Activated naive CD4-positive, alpha-beta T cell treated with anti-CD3 and anti-CD28 coated beads, Interleukin-2, amount 50 U/mL, for 72 hours (primary cell): ENCODE results near the gene FTL. TPM values are rescaled to one million over a fixed set of nuclear protein-coding genes. Genes with fewer than 3 reads are reported as not detected.

ENCODE experiments used
- ATAC-seq, 2 donors: fragments of 150-1000 bp; cut with Tn5 transposase; 2 replicates each; pipeline ENCODE4 v1.10.0; 2021; ENCODE audit warnings: mild to moderate bottlenecking in 2 of 2, moderate library complexity in 2 of 2
- DNase-seq, 2 donors: peaks; one replicate each; pipeline ENCODE4 v3.0.0; 2021 to 2022; ENCODE audit warnings: low spot score in 2 of 2
- H3K27ac Mint-ChIP-seq, 2 donors: one replicate each; pipeline ENCODE4 v1.8.0; 2022; ENCODE audit warnings: mild to moderate bottlenecking in 2 of 2, mixed read lengths in 2 of 2
- H3K36me3 Mint-ChIP-seq, 2 donors: one replicate each; pipeline ENCODE4 v1.8.0; 2022; ENCODE audit warnings: mixed read lengths in 2 of 2
- H3K9me3 Mint-ChIP-seq, 2 donors: one replicate each; pipeline ENCODE4 v1.8.0; 2022; ENCODE audit warnings: mixed read lengths in 2 of 2
- total RNA-seq, 2 donors: library from RNA; stranded (reverse); gene quantifications; one replicate each; pipeline ENCODE4 v1.2.3, GENCODE V29; 2022

Gene FTL
- total RNA-seq, 2 donors from 2014 or later, result 1,148 to 2,898 TPM

DNA sequence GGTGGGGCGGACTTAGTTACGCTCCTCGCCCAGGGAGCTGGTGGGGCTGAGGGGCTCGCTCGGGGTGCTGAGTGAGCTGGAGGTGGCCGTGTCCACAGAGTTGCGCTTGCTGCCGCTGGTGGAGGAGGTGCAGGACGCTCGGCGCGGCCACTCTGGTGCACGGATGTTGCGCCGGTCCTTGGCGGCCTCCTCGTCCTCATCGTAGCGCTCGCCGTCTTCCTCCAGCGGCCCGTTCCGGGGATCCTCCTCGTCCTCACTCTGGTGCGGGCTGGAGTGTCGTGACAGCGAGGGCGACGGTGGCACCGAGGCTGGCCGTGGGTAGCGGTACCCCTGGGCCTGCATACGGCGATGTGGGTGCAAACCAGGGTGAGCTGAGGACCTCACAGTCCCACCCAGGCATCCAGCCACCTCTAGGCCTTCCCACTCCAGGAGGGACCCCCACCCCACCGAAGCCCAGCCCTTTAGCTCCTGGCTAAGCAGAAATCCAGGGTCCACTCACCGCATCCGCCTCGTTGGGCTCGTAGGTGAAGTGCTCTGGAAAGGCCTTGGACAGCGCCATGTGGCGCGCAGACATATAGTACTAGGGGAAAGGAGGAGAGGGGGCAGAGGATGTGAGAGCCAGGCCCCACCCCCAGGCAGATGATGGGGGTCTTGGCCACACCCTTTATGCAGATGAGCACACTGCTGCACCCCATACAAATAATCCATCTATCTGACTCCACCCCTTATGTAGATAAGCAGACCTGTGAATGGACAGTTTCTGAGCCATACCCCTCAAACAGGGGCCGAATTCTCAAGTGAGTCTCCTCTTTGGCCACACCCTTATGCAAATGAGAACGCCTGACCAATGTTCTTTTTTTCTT is 4.4 kb downstream of the FTL start:
- peaks cover 19 to 22% of the 10 kb centered on the region in 2 donors for H3K36me3 Mint-ChIP-seq
- ATAC-seq (peak in 1 of 2 donors; percentile 7), DNase-seq (no peak)
- peak overlapping the region; percentile 44 to 96 for H3K27ac Mint-ChIP-seq
- H3K9me3 Mint-ChIP-seq, result no peaks in the 10 kb centered on the region

DNA sequence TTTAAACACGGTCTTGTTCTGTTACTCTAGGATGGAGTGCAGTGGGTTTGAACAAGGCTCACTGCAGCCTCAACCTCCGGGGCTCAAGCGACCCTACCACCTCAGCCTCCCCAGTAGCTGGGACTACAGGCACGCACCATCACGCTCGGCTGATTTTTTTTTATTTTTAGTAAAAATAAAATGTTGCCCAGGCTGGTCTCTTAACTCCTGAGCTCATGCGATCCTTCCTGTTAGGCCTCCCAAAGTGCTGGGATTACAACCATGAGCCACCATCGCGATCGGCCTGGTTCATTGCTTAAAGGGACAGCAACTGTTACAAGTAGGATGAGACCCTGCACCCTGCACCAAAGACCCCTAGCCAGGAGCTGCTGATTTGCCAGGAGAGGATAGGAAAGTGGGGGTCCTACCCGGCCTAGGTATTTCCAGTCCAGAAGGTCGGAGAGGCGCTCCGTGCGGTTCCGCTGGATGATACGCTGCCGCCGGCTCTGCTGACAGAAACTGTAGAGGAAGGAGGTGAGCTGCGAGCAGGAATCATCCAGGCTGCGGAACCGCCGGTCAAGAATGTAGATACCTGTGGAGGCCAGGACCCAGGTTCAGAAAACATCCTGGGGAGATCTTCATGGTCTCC is 5.1 kb downstream of the FTL start:
- no peak for DNase-seq
- Mint-ChIP-seq H3K36me3 (peaks cover 17 to 21% of the 10 kb centered on the region in 2 donors), H3K27ac (peak overlapping the region in 1 of 2 donors; percentile 44), H3K9me3 (no peaks in the 10 kb centered on the region)
- ATAC-seq, result no peak

DNA sequence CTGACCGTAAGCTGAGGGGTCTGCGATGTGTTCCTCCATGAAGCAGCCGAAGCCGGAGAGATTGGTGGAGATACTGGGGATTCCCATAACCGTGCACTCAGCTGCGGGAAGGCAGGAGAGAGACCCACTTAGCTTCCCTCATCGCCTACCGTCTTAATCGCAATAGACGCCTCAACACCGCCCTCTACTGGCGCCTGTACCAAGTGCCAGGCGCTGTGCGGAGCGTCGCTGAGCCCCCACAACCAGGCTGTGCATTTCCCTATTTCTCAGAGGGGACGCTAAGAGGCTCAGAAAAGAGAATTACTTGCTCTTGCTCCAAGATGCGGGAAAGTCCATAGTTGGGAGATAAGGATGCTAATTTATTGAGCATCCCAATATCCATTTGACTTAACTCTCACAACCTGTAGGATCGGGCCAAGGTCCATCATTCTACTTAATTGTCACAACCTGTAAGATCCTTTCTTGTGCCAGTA is 5.8 kb downstream of the FTL start:
- DNase-seq (peak; percentile 75 to 85), ATAC-seq (peak; percentile 47 to 60)
- Mint-ChIP-seq H3K36me3 (peaks cover 10 to 14% of the 10 kb centered on the region in 2 donors), H3K9me3 (no peaks in the 10 kb centered on the region), H3K27ac (no peak overlapping the region)

DNA sequence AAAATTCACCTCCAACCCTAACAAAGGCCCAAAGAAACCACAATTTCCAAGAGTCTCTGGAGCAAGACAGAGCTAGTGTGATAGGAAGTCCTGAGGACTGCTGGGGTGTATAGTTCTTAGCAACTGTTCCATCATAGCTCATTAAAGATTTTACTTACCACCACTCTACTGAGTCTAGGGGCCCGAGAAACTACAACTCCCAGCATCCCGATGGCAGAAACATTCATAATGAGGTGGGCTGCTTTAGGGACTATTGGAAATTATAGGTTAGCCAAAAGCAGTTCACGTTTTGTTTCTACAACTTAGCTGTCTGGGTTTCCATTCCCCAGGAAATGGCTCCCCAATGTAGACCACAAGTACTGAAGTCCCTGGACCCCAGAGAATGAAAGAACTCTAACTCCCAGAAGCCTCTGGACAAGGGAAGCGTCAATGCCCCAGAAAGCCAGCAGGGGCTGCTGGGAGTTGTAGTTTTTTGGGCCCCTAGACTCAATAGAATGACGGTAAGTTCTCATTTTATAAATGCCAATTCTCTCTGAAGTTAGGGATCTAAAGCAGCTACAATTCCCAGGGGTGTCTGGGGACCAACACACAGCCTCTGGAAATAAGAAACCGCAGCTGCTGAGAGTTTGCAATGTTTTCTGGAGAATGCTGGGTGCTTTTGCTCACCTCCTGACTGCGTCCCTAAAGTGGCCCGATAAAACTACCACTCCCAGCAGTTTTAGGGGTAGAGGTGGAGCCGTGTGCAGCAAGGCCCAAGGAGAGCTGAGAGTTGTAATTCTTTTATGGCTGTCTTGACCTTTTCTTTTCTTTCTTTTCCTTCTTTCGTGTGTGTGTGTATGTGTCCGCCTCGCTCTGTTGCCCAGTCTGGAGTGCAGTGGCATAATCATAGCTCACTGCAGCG is 11.1 kb downstream of the FTL start:
- DNase-seq, result no peak
- Mint-ChIP-seq H3K36me3 (peaks cover 6 to 20% of the 10 kb centered on the region in 2 donors), H3K27ac (no peak overlapping the region), H3K9me3 (no peaks in the 10 kb centered on the region)
- ATAC-seq, result peak in 1 of 2 donors; percentile 68

DNA sequence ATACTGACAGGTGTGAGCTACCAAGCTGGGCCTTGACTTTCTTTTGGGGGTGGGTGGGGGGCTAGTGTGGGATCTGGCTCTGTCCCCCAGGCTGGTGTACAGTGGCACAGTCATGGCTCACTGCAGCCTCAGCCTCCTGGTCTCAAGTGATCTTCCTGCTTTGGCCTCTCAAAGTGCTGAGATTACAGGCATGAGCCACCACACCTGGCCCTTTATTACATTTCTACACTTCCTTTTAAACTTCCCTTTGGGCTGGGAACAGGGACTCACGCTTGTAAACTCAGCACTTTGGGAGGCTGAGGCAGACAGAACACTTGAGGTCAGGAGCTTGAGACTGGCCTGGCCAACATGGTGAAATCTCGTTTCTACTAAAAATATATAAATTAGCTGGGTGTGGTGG is 12.0 kb downstream of the FTL start:
- no peak for ATAC-seq
- peaks cover 6 to 24% of the 10 kb centered on the region in 2 donors for H3K36me3 Mint-ChIP-seq
- H3K9me3 Mint-ChIP-seq, result no peaks in the 10 kb centered on the region
- DNase-seq, result no peak
- no peak overlapping the region for H3K27ac Mint-ChIP-seq

DNA sequence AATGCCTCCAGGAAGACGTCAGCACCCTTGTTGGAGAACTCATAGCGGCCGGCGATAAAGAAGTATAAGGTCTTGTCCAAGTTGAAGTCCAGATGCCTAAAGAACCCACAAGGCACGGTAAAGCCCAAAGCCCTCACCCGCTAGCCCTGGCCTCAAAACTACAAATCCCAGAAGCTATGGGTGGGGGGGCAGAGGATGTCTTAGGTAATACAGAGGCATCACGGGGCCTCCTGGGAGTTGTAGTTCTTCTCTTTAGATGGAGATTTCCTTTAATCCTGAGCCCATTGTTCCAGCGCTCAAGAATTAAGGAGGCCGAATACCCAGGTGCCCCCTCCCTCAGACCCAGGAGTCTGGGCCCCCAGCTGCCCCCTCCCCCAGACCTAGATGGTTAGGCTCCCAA is 17.2 kb downstream of the FTL start:
- Mint-ChIP-seq H3K36me3 (peaks cover 6 to 21% of the 10 kb centered on the region in 2 donors), H3K9me3 (no peaks in the 10 kb centered on the region)

DNA sequence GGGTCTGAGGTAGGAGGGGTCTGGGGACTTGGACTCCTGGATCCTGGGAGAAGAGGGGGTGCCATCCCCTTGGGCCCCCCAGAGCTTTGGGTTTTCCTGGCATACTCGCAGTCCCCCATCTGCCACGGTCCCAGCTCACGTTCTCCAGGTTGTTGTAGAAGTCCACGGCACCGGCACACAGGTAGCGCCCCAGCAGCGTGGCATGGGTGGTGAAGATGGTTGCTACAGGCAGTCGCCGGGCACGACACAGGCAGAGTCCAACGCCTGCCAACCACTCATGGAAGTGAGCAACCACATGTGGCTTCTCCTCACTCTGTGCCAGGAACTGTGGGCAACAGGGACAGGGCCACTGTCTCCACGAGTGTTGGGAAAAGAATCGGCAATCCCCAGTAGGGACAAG is 20.6 kb downstream of the FTL start:
- DNase-seq, result no peak
- no peak overlapping the region for H3K27ac Mint-ChIP-seq
- H3K9me3 Mint-ChIP-seq, result no peaks in the 10 kb centered on the region
- no peak for ATAC-seq
- H3K36me3 Mint-ChIP-seq, result peaks cover 0 to 23% of the 10 kb centered on the region in 2 donors

More for the DNA sequence above, 17.2 kb downstream of the FTL start:
- H3K27ac Mint-ChIP-seq, result no peak overlapping the region
- DNase-seq, result no peak
- no peak for ATAC-seq

DNA sequence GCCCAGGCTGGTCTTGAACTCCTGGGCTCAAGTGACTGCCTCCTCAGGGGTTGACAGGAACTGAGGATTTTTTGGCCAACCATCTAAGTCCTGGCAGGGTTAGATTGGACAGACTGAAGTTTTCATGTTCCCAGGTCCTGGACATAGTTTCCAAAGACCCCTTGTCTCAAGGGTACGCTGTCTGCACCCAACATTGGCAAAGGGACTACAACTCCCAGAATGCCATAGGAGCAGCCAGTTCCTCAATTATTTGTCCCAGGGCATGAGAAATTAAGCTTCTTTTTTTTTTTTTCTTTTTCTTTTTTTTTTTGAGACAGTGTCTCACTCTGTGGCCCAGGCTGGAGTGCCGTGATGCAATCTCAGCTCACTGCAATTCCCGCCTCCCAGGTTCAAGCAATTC is 21.1 kb downstream of the FTL start:
- Mint-ChIP-seq H3K36me3 (peaks cover 0 to 23% of the 10 kb centered on the region in 2 donors), H3K27ac (no peak overlapping the region), H3K9me3 (no peaks in the 10 kb centered on the region)
- DNase-seq, result no peak
- no peak for ATAC-seq

DNA sequence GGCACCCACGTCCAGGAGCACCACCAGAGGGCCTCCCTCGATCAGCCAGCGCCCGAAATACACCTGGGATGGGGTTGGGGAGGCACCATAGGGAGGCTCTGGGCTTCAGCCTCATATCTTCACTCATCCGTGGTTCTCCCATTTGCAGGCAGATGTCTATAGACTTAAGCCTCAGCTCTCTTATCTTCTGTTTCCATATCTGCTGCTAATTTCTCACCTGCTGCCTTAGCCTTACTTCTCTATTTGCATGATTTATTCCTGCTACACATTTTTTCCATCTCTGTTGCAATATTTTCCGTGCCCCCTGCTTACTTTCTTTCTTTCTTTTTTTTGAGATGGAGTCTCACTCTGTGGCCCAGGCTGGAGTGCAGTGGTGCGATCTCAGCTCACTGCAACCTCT is 22.2 kb downstream of the FTL start:
- Mint-ChIP-seq H3K9me3 (no peaks in the 10 kb centered on the region), H3K36me3 (peaks cover 0 to 21% of the 10 kb centered on the region in 2 donors), H3K27ac (peak overlapping the region in 1 of 2 donors; percentile 16)
- DNase-seq (no peak), ATAC-seq (peak; percentile 19 to 30)

DNA sequence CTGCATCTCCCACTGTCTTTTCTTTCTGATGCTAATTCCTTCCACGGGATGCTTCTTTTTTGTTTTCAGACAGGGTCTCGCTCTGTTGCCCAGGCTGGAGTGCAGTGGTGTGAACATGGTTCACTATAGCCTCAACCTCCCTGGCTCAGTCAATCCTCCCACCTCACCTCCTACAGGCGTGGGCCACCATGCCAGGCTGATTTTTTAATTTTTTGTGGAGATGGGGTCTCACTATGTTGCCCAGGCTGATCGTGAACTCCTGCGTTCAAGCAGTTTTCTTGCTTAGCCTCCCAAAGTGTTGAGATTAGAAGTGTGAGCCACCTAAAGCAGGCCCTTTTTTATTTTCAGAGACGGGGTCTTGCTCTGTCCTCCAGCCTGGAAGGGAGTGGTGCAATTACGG is 23.2 kb downstream of the FTL start:
- DNase-seq (no peak), ATAC-seq (no peak)
- H3K9me3 Mint-ChIP-seq, result no peaks in the 10 kb centered on the region
- peaks cover 0 to 28% of the 10 kb centered on the region in 2 donors for H3K36me3 Mint-ChIP-seq
- H3K27ac Mint-ChIP-seq, result peak overlapping the region; percentile 1 to 16

DNA sequence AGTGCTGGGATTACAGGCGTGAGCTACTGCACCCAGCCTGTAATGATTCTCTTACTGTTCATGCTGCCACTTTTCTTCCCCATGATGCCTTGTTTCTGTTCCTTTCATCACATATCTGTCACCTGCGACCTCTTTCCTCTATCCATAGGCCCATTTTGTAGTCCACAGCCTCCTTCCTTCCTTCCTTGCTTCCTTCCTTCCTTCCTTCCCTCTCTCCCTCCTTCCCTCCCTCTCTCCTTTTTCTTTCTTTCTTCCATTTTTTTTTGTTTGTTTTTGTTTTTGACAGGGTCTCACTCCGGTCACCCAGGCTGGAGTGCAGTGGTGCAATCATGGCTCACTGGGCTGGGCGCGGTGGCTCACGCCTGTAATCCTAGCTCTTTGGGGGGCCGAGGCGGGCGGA is 23.8 kb downstream of the FTL start:
- no peak for ATAC-seq
- no peak for DNase-seq
- peaks cover 5 to 32% of the 10 kb centered on the region in 2 donors for H3K36me3 Mint-ChIP-seq
- no peaks in the 10 kb centered on the region for H3K9me3 Mint-ChIP-seq
- no peak overlapping the region for H3K27ac Mint-ChIP-seq

DNA sequence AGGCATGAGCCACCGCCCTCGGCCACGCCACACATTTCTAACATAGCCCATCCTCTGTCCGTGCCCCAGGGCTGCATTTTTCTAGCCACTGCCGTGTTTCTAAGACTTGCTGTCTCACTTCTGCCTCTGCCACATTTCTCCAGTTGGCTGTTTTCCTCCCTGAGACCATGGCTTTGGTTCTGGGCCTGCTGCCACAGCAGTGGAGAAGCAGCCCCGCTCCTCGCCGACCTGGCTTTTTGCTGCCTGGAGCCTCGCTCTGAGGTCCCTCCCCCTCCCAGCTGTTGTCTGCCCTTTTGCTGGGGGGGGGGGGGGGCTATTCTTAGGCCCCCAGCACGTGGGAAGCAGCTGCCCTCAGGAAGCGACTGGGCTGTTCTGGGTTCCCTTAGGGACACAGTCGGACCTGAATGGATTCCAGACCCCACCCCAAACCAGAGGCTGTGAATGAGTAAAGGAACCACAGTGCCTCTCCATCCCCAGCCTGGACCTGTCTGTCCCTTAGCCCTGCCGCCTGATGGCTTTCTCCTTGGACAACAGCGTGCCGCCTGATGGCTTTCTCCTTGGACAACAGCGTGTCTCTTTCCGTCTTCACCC is 24.7 kb downstream of the FTL start:
- no peak for ATAC-seq
- DNase-seq, result no peak
- peak overlapping the region; percentile 20 to 90 for H3K27ac Mint-ChIP-seq
- no peaks in the 10 kb centered on the region for H3K9me3 Mint-ChIP-seq
- H3K36me3 Mint-ChIP-seq, result peaks cover 13 to 38% of the 10 kb centered on the region in 2 donors

DNA sequence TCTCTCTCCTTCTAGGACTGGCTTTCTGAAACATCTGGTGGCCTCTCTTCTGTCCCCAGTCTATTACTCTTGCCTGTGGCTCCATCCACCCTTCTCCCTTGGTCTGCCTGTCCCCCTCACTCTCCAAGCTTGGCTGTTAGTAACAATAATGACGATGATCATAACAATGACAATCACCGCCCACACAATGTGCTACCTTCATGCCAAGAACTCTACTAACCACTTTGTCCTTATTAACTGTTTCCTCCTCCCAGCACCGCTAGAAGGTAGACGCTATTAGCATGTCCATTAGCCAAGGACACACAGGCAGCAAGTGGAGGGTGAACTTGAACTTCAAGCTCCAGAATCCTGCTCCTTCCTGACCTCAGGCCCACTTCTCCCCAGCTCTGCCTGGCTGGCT is 25.3 kb downstream of the FTL start:
- ATAC-seq (no peak), DNase-seq (no peak)
- Mint-ChIP-seq H3K27ac (peak overlapping the region; percentile 20 to 90), H3K36me3 (peaks cover 19 to 38% of the 10 kb centered on the region in 2 donors), H3K9me3 (no peaks in the 10 kb centered on the region)

DNA sequence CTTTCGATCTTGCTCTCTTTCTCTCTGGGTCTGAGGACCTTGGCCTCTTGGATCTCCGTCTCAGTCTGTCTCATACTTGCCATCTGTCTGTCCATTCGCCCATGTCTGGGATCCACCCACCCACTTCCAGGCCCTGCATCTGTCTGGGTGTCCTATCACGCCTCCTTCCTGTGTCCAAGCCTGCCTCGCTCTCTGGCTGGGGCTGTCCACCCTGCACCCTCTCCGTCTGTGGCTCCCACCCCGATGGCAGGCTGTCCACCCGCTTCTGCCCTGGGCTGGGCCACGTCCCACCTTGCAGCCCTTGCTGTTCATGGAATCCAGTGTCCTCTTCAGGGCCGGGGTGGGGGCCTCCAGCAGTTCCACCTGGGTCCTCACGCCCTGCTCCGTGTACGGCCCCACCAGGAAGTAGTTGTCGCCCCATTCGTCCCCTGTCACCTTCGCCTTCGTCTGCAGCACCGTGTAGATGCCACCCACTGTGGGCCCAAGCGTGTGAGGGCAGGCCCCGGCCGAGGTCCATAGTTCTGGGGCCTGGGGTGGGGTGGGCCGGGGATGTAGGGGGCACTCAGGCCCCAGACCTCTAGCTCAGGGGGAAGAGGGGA is 26.0 kb downstream of the FTL start:
- Mint-ChIP-seq H3K9me3 (no peaks in the 10 kb centered on the region), H3K27ac (peak overlapping the region in 1 of 2 donors; percentile 80), H3K36me3 (peaks cover 20 to 38% of the 10 kb centered on the region in 2 donors)
- no peak for ATAC-seq
- DNase-seq, result no peak

DNA sequence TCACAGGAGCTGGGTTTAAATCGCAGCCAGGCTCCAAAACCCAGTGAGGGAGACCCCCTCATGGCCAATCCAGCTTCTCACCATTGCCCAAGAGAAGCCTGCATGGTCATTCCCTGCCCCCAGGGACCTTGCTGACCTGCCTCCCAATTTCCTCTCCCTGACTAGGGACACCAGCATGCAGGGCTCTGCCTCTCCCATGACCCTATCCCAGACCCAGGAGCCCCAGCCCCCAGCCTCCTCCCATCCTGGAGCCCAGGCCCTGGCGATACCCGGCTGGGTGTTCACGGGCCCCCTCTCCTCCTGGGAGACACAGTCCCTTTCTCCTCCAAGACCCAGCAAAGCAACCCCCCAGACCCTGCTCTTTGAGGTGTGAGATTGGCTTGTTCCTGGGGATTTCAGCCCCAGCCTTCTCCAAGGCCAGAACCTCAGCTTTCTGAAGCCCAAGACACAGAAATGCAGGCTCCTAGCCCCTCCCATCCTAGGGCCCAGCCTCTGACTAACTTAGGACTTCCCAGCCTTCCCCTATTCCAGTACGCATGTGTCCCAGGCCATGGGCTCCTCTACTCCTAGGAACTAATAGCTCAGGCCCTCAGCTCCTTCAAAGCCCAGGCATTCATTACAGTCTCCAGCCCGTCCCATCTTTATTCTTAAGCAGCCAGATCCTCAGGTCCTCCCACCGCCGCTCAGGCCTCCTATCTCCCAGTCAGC is 26.9 kb downstream of the FTL start:
- peaks cover 20 to 38% of the 10 kb centered on the region in 2 donors for H3K36me3 Mint-ChIP-seq
- H3K9me3 Mint-ChIP-seq, result no peaks in the 10 kb centered on the region
- DNase-seq, result no peak
- H3K27ac Mint-ChIP-seq, result peak overlapping the region; percentile 84 to 96
- no peak for ATAC-seq
